Activated B cell treated with CpG ODN at 0.5 μM for 24 hours (primary cell): ENCODE results near the gene SLITRK4. TPM values are rescaled to one million over a fixed set of nuclear protein-coding genes. Genes with fewer than 3 reads are reported as not detected.

Source experiments
- ATAC-seq: fragments of 200-7000 bp; cut with Tn5 transposase; one replicate; pipeline ENCODE4 v1.10.0; 2021; ENCODE audit warnings: low read depth, mild to moderate bottlenecking, moderate library complexity
- CTCF ChIA-PET: fragments of 350-600 bp; sonication (Branson Sonifier 250); formaldehyde crosslinking; loops from one replicate; lab custom pipeline; 2021; ENCODE audit warnings: antibody characterized with exemption; lab: Charles Lee
- POLR2A ChIA-PET: fragments of 350-600 bp; sonication (Branson Sonifier 250); formaldehyde crosslinking; loops from one replicate; lab custom pipeline; 2021; ENCODE audit warnings: antibody characterized with exemption; lab: Charles Lee
- DNase-seq: peaks from one replicate; pipeline ENCODE4 v3.0.0; 2022
- H3K27ac Mint-ChIP-seq: one replicate; pipeline ENCODE4 v1.8.0; 2020; ENCODE audit warnings: mixed read lengths
- H3K27me3 Mint-ChIP-seq: one replicate; pipeline ENCODE4 v1.8.0; 2021; ENCODE audit warnings: mixed read lengths
- H3K36me3 Mint-ChIP-seq: one replicate; pipeline ENCODE4 v1.8.0; 2021; ENCODE audit warnings: low read depth, mixed read lengths
- H3K4me1 Mint-ChIP-seq: one replicate; pipeline ENCODE4 v1.8.0; 2021; ENCODE audit warnings: mixed read lengths
- H3K4me3 Mint-ChIP-seq: one replicate; pipeline ENCODE4 v1.8.0; 2020; ENCODE audit warnings: mild to moderate bottlenecking, mixed read lengths
- H3K9me3 Mint-ChIP-seq: one replicate; pipeline ENCODE4 v1.8.0; 2020; ENCODE audit warnings: mixed read lengths
- intact Hi-C: fragments of 100-400 bp; cut with micrococcal nuclease; formaldehyde crosslinking; loops from one replicate; pipeline ENCODE4 v1.15.1; 2024
- total RNA-seq: library from RNA; stranded (reverse); gene quantifications from 2 replicates; pipeline ENCODE4 v1.2.3, GENCODE V29; 2022
- TF ChIP-seq, protein P1 (sequence below): fragments of 200-600 bp; IDR thresholded peaks from one replicate; pipeline ENCODE4 v1.8.0; 2022; ENCODE audit warnings: antibody characterized with exemption, mild to moderate bottlenecking

Gene SLITRK4
- total RNA-seq, 1 donor from 2014 or later: not detected

DNA sequence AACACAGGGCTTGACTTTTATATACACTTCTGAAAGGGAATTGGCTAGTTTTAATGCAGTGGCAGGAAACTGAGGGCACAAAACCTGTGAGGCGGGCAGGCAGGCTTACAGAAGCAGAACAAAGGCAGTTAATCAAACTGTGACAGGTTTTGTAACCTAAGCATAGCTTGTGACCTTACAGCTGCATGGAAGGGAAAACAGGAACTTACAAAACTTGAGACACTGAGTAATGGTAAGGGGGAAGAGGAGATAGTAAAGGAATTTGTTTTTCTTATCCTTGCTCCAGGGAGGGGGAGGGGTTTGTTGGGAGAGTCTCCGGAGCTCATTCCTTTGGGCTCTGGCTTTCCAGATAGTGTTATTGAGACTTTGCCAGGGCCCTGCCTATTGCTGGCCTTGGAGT lies 55.6 kb downstream of the SLITRK4 start:
- intact Hi-C loops: no loop called here
- no peak for DNase-seq
- no peak for ATAC-seq
- TF ChIP-seq, protein P1, sequence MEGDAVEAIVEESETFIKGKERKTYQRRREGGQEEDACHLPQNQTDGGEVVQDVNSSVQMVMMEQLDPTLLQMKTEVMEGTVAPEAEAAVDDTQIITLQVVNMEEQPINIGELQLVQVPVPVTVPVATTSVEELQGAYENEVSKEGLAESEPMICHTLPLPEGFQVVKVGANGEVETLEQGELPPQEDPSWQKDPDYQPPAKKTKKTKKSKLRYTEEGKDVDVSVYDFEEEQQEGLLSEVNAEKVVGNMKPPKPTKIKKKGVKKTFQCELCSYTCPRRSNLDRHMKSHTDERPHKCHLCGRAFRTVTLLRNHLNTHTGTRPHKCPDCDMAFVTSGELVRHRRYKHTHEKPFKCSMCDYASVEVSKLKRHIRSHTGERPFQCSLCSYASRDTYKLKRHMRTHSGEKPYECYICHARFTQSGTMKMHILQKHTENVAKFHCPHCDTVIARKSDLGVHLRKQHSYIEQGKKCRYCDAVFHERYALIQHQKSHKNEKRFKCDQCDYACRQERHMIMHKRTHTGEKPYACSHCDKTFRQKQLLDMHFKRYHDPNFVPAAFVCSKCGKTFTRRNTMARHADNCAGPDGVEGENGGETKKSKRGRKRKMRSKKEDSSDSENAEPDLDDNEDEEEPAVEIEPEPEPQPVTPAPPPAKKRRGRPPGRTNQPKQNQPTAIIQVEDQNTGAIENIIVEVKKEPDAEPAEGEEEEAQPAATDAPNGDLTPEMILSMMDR: no peak
- Mint-ChIP-seq H3K4me1 (no peaks in the 10 kb centered on the region), H3K36me3 (no peaks in the 10 kb centered on the region), H3K27ac (no peak overlapping the region), H3K27me3 (no peaks in the 10 kb centered on the region), H3K9me3 (peaks cover 2% of the 10 kb centered on the region), H3K4me3 (no peak overlapping the region)
- ChIA-PET POLR2A (no interaction called here), CTCF (no interaction called here)

Other genes starting within 250 kb of the SLITRK4 start
- gene SPANXN3, start 118.6 kb downstream of the SLITRK4 start, total RNA-seq: not detected in 2 replicates
- gene SPANXN2, start 84.7 kb upstream of the SLITRK4 start, total RNA-seq: not detected in 2 replicates
- not detected in 2 replicates for gene UBE2NL, start 248.0 kb upstream of the SLITRK4 start, total RNA-seq